ENCODE data around the gene TMEM140. TPM values are rescaled to one million over a fixed set of nuclear protein-coding genes. Genes with fewer than 3 reads are reported as not detected.

The TMEM140 gene
- total and polyA plus RNA-seq, 2 of the 13 experiments (the other 11 are each of a cell fraction or from before 2014, with no cell fraction given): 9.2 to 21.7 TPM

- no peak for TF ChIP-seq SP1 (IDR thresholded peaks at IDR 0.05)
- TF ChIP-seq SP1 (CRISPR knock-in tag; IDR thresholded peaks at IDR 0.05): peak; percentile 74; the same call in 1 of the 2 replicates
- no peak for TF ChIP-seq ZBTB34 (CRISPR knock-in tag; IDR thresholded peaks at IDR 0.05)
- TF ChIP-seq SPEN (CRISPR knock-in tag; IDR thresholded peaks at IDR 0.05; ENCODE audit: low read depth): peak; percentile 18; the same call in 1 of the 2 replicates
- no peak; a peak in 1 of 4 replicates for TF ChIP-seq KLF16 (CRISPR knock-in tag; IDR thresholded peaks at IDR 0.05)
- 0 out of 2 replicates have a peak, but pooled peaks have one; percentile 27 for TF ChIP-seq ZNF337 (CRISPR knock-in tag; IDR thresholded peaks at IDR 0.05; ENCODE audit: borderline replicate concordance, low read depth)
- TF ChIP-seq IRX3 (CRISPR knock-in tag; IDR thresholded peaks at IDR 0.05; ENCODE audit: borderline replicate concordance, low read depth): no peak
- TF ChIP-seq RBFOX2 (IDR thresholded peaks at IDR 0.05; ENCODE audit: low read depth, low read length): peak; percentile 78
- peak; percentile 28; the same call in 1 of the 2 replicates for TF ChIP-seq ZNF160 (CRISPR knock-in tag; IDR thresholded peaks at IDR 0.05)
- TF ChIP-seq HIC2 (CRISPR knock-in tag; IDR thresholded peaks at IDR 0.05; ENCODE audit: low read depth): no peak
- TF ChIP-seq SOX5 (CRISPR knock-in tag; IDR thresholded peaks at IDR 0.05; ENCODE audit: borderline replicate concordance): peak; percentile 17; the same call in 1 of the 2 replicates
- no peak for TF ChIP-seq ETV6 (CRISPR knock-in tag; conservative IDR thresholded peaks at IDR 0.05)
- no peak for TF ChIP-seq FOXJ3 (CRISPR knock-in tag; IDR thresholded peaks at IDR 0.05; ENCODE audit: borderline replicate concordance)
- no peak; the same call in 1 of the 2 replicates for TF ChIP-seq KDM2A (CRISPR knock-in tag; IDR thresholded peaks at IDR 0.05; ENCODE audit: borderline replicate concordance, low read depth)
- no peak for TF ChIP-seq JUN (CRISPR knock-in tag; IDR thresholded peaks at IDR 0.05)
- TF ChIP-seq STAT5B (CRISPR knock-in tag; IDR thresholded peaks at IDR 0.05): no peak
- peak; percentile 87 for TF ChIP-seq HNRNPLL (IDR thresholded peaks at IDR 0.05; ENCODE audit: low read depth, low read length, poor library complexity, severe bottlenecking)
- TF ChIP-seq ZNF800 (CRISPR knock-in tag; IDR thresholded peaks at IDR 0.05): 0 out of 2 replicates have a peak, but pooled peaks have one; percentile 71
- TF ChIP-seq SMAD3 (CRISPR knock-in tag; IDR thresholded peaks at IDR 0.05): no peak
- TF ChIP-seq NR2F1 (CRISPR knock-in tag; IDR thresholded peaks at IDR 0.05): no peak
- no peak for TF ChIP-seq CHD4 (IDR thresholded peaks at IDR 0.05; ENCODE audit: borderline replicate concordance, low read length)
- no peak for TF ChIP-seq ZNF713 (CRISPR knock-in tag; IDR thresholded peaks at IDR 0.05)
- TF ChIP-seq HDAC2 (CRISPR knock-in tag; IDR thresholded peaks at IDR 0.05): peak; percentile 53; the same call in 1 of the 2 replicates
- no peak for TF ChIP-seq SMARCE1 (IDR thresholded peaks at IDR 0.05; ENCODE audit: borderline replicate concordance)
- TF ChIP-seq FOXK2 (IDR thresholded peaks at IDR 0.05): no peak
- no peak; the same call in 1 of the 2 replicates for TF ChIP-seq ZNF747 (CRISPR knock-in tag; IDR thresholded peaks at IDR 0.05; ENCODE audit: borderline replicate concordance)
- no peak for TF ChIP-seq HMG20A (CRISPR knock-in tag; IDR thresholded peaks at IDR 0.05; ENCODE audit: borderline replicate concordance)
These were observed 63.5 kb downstream of the TMEM140 start, which contains the start of gene WDR91 (continued) for GRCh38 chr7:135211179-135211945.
